GM13977 (cell line): ENCODE measurements around the gene ENTPD6.

Experiments
- DNase-seq: peaks from one replicate; pipeline ENCODE4 v3.0.0; 2012; ENCODE audit warnings: low spot score
- in situ Hi-C: fragments of 300-500 bp; cut with MboI; formaldehyde crosslinking; loops from one replicate; pipeline ENCODE4 v1.12.0; 2022; ENCODE audit warnings: low sequenced_read_pairs, low pct_unique_long_range_greater_than_20kb, mixed read lengths, inconsistent platforms; ENCODE audit not compliant: unreplicated experiment
- TF ChIP-seq, protein P1 (sequence below): IDR thresholded peaks from 2 replicates; pipeline ENCODE4 v1.5.1; 2012; ENCODE audit warnings: mild to moderate bottlenecking, control low read depth; ENCODE audit not compliant: insufficient read depth; ENCODE audit errors: extremely low read depth, missing control alignments

ENTPD6 gene

DNA sequence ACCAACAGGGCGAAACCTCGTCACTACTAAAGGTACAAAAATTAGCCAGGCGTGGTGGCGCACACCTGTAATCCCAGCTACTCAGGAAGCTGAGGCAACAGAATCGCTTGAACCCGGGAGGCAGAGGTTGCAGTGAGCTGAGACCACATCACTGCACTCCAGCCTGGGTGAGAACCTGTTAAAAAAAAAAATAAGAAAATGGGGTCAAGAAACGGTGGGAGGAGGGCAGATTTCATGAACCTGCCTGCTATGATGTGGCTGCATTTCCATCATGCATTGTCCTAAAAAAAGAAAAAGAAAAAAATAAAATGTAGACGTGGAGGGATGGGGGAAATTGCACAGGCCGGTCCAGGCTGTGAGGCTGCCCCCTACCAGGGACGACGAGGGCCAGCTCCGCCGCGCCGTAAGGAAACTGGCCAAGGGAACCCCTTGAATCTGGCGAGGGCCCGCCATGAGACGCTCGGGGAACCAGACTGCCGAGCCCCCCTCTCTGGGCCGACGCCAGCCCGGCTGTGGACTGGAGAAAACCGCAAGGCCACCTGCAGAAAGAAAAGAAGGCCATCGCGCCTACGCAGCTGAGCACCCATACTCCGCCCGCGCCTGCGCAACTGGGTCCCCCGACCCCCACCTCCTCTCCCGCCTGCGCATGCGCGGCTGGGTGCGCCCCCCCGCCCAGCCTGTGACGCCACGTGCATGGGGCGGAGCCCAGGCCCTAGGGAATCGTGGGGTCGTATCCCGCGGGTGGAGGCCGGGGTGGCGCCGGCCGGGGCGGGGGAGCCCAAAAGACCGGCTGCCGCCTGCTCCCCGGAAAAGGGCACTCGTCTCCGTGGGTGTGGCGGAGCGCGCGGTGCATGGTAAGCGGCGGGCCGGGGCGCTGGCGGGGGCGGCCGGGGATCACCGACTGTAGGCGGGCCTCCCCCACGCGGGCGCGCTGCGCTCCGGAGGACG is at the start of gene ENTPD6:
Gene ENTPD6 (plus strand): TSS at position 699 of the 948 bp plus-strand sequence. CDS start 10,825 bp downstream, outside the sequence.
- TF ChIP-seq, protein P1, sequence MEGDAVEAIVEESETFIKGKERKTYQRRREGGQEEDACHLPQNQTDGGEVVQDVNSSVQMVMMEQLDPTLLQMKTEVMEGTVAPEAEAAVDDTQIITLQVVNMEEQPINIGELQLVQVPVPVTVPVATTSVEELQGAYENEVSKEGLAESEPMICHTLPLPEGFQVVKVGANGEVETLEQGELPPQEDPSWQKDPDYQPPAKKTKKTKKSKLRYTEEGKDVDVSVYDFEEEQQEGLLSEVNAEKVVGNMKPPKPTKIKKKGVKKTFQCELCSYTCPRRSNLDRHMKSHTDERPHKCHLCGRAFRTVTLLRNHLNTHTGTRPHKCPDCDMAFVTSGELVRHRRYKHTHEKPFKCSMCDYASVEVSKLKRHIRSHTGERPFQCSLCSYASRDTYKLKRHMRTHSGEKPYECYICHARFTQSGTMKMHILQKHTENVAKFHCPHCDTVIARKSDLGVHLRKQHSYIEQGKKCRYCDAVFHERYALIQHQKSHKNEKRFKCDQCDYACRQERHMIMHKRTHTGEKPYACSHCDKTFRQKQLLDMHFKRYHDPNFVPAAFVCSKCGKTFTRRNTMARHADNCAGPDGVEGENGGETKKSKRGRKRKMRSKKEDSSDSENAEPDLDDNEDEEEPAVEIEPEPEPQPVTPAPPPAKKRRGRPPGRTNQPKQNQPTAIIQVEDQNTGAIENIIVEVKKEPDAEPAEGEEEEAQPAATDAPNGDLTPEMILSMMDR: peak; percentile 20
- in situ Hi-C loops: loop anchor here (25.0 kb wide), 1 partner anchor 208 kb away; the partner anchor contains the start of gene APMAP
- DNase-seq: peak; percentile 98

DNA sequence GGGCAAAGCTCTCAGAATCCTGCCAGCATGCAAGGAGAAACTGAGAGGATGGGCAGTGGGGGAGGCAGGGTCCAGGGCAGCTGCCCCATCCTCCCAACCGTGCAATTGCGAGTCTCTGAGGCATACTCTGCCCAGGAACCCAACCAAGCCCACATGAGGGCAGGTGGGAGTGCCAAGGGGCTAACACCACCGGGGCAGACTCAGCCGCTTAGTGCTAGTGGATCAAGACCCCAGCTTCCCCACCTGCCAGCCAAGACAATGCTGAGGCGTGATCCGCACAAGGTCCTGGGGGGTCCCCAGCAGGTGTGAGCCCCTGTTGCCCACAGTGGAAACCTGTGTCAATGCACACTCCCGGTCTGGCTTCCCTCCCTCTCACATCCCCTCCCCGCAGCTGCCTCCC is 48.5 kb upstream of the ENTPD6 start:
- TF ChIP-seq, protein P1: no peak
- in situ Hi-C loops: no loop called here
- no peak for DNase-seq

DNA sequence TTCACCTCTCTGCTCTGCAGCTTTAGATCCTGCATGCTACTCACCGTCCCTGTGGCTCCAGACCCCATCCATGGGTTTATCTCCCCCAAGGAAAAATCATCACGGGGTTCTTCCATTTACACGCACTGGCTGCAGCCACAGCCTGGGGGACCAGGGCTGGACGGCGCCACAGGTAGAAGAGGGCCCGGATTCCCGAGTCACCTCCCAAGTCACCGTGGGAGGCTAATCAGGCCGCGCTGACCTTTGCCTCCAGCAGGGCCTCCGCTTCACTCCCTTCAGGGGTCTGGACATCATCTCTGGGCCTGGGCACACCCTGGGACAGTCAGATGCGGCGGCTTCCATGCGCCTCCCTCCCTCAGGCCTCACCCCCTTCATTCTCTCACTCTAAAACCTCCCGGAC is 47.8 kb upstream of the ENTPD6 start:
- in situ Hi-C loops: no loop called here
- no peak for DNase-seq
- TF ChIP-seq, protein P1: no peak

DNA sequence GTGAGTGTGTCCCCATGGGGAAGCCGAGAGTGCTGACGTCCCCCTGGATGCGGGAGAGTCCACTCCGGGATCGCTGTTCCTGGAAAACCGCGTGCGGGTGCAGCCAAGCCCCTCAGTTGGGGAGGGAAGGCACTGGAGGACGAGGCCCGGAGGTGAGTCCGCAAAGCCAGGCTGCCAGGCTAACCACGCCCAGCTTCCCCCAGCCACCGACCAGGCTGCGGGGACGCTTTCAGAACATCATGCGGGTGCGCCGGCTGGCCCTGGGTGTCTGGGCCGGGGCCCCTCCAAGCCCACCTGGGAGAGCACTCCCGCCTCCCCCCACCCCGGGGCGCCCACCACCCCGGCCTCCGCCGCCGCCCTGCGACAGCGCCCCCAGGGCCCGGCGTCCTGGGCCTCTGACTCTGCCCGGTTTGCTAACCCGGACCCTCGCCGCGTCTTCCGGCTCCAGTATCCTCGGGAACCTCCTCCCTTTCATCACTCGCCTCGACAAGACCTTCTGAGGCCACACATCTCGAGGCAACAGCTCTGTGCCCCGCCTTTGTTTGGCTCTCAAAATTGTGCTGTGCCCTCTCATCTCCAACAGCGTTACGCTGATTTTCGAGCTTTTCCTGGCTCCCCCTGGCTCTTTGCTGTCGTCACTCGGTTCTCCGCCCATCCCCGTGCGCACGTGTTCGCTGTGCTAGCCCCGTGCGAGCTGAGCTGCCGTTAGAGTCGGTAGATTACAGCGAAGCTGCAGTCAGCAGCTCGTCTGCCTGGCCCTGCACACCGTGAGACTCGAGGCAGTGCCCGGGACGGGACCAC is 47.1 kb upstream of the ENTPD6 start:
- no peak for DNase-seq
- TF ChIP-seq, protein P1: no peak

DNA sequence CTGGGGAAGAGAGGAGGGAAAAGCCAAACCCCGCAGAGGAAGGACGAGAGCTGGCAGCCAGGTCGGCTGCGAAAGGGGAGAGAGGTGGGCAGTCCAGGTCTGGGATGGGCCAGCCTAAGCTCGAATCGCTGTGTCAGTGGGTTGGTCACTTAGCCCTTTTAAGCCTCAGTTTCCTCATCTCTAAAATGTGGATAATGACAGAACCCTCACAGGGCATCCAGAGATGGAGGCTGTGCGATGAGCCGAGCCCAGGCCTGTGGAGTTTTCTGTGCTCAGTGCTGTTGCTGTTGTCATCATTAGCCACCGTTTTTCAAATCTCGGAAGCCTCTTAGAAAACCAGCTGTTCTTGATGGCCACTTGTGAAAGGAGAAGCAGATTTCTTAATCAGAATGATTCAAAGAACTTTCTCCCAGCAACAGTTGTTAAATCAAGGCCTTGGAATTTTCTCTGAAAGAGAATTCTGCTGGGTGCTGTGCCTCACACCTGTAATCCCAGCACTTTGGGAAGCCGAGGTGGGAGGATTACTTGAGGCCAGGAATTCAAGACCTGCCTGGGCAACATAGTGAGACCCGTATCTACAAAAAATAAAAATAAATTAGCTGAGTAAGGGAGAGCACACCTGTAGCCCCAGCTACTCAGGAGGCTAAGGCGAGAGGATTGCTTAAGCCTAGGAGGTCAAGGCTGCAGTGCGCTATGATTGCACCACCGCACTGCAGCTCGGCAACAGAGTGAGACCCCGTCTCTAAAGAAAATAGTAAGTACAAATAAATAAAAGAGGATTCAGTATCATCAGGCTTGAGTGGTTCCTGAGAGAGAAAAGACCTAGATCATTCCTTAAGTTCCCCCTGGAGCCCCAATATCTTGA is 46.3 kb upstream of the ENTPD6 start:
- TF ChIP-seq, protein P1: no peak
- no peak for DNase-seq
- in situ Hi-C loops: no loop called here

More for the DNA sequence above, 47.1 kb upstream of the ENTPD6 start:
- in situ Hi-C loops: no loop called here

DNA sequence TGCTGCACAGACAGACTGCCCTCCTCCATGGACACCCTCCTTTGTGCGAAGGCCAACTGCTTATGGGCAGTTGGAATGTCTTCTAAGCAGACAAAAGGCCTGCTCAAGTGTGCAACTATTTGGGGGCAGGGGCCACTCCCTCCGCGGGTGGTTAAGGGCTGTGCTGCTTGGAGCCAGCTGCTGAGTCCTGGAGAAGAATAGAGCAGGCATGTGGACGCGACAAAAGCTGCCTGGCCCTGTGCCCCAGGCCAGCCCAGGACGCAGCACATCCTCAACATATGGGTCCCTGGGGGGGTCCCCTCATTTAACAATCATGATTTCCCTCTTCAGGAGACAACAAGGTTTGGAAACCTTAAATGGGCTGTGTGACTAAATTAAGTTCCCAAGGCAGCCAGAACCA is 45.5 kb upstream of the ENTPD6 start:
- DNase-seq: no peak
- TF ChIP-seq, protein P1: no peak
- in situ Hi-C loops: no loop called here
